HEK293 (cell line): ENCODE data around the gene EFCAB11.

Experiments
- CTCF ChIP-seq: fragments of 450-650 bp; formaldehyde crosslinking; IDR thresholded peaks from 2 replicates; pipeline ENCODE4 v1.5.1; 2016; ENCODE audit warnings: missing biosample characterization, missing genetic modification characterization
- EGR2 ChIP-seq: fragments of 450-650 bp; formaldehyde crosslinking; IDR thresholded peaks from 2 replicates; pipeline ENCODE4 v1.5.1; 2016; ENCODE audit warnings: low read depth, missing biosample characterization, missing genetic modification characterization
- INSM2 ChIP-seq: fragments of 450-650 bp; formaldehyde crosslinking; IDR thresholded peaks from 2 replicates; pipeline ENCODE4 v1.5.1; 2016; ENCODE audit warnings: missing biosample characterization, missing genetic modification characterization
- KLF16 ChIP-seq: fragments of 450-650 bp; formaldehyde crosslinking; IDR thresholded peaks from 2 replicates; pipeline ENCODE4 v1.5.1; 2017; ENCODE audit warnings: missing biosample characterization, missing genetic modification characterization
- OSR2 ChIP-seq: fragments of 450-650 bp; formaldehyde crosslinking; IDR thresholded peaks from 2 replicates; pipeline ENCODE4 v1.5.1; 2016; ENCODE audit warnings: missing biosample characterization, missing genetic modification characterization
- SP3 ChIP-seq: fragments of 450-650 bp; formaldehyde crosslinking; IDR thresholded peaks from 2 replicates; pipeline ENCODE4 v1.5.1; 2016; ENCODE audit warnings: missing biosample characterization, missing genetic modification characterization
- ZBTB11 ChIP-seq: fragments of 450-650 bp; formaldehyde crosslinking; conservative IDR thresholded peaks from 2 replicates; pipeline ENCODE4 v1.5.1; 2016; ENCODE audit warnings: low read depth, missing biosample characterization, missing genetic modification characterization
- ZBTB21 ChIP-seq: fragments of 450-650 bp; formaldehyde crosslinking; IDR thresholded peaks from 2 replicates; pipeline ENCODE4 v1.5.1; 2017; ENCODE audit warnings: missing biosample characterization, missing genetic modification characterization
- ZBTB26 ChIP-seq: fragments of 450-650 bp; formaldehyde crosslinking; optimal IDR thresholded peaks from 2 replicates; pipeline ENCODE3; 2016; ENCODE audit warnings: missing biosample characterization, mild to moderate bottlenecking, missing genetic modification characterization
- ZBTB6 ChIP-seq: fragments of 450-650 bp; formaldehyde crosslinking; IDR thresholded peaks from 2 replicates; pipeline ENCODE4 v1.5.1; 2017; ENCODE audit warnings: missing biosample characterization, missing genetic modification characterization
- ZFHX2 ChIP-seq: fragments of 450-650 bp; formaldehyde crosslinking; conservative IDR thresholded peaks from 2 replicates; pipeline ENCODE4 v1.5.1; 2016; ENCODE audit warnings: missing biosample characterization, missing genetic modification characterization
- ZNF341 ChIP-seq: fragments of 450-650 bp; formaldehyde crosslinking; IDR thresholded peaks from 2 replicates; pipeline ENCODE4; 2016; ENCODE audit warnings: low read depth, missing biosample characterization, missing genetic modification characterization
- ZNF362 ChIP-seq: fragments of 450-650 bp; formaldehyde crosslinking; IDR thresholded peaks from 2 replicates; pipeline ENCODE4 v1.5.1; 2016; ENCODE audit warnings: missing biosample characterization, missing genetic modification characterization
- ZNF449 ChIP-seq: fragments of 450-650 bp; formaldehyde crosslinking; IDR thresholded peaks from 2 replicates; pipeline ENCODE4 v1.5.1; 2017; ENCODE audit warnings: missing biosample characterization, mild to moderate bottlenecking, missing genetic modification characterization, moderate library complexity
- ZNF501 ChIP-seq: fragments of 450-650 bp; formaldehyde crosslinking; IDR thresholded peaks from 2 replicates; pipeline ENCODE4 v1.5.1; 2016; ENCODE audit warnings: missing biosample characterization, missing genetic modification characterization
- ZNF513 ChIP-seq: fragments of 450-650 bp; IDR thresholded peaks from 2 replicates; pipeline ENCODE4 v1.5.1; 2018; ENCODE audit warnings: missing biosample characterization, missing genetic modification characterization
- ZNF529 ChIP-seq: fragments of 450-650 bp; formaldehyde crosslinking; IDR thresholded peaks from 2 replicates; pipeline ENCODE4 v1.5.1; 2017; ENCODE audit warnings: missing genetic modification characterization, missing biosample characterization; ENCODE audit not compliant: insufficient replicate concordance
- ZNF561 ChIP-seq: fragments of 450-650 bp; IDR thresholded peaks from 2 replicates; pipeline ENCODE4 v1.5.1; 2018; ENCODE audit warnings: missing biosample characterization, missing genetic modification characterization, borderline replicate concordance
- ZNF600 ChIP-seq: fragments of 450-650 bp; formaldehyde crosslinking; IDR thresholded peaks from 2 replicates; pipeline ENCODE4 v1.5.1; 2016; ENCODE audit warnings: missing biosample characterization, missing genetic modification characterization
- ZNF629 ChIP-seq: fragments of 450-650 bp; formaldehyde crosslinking; IDR thresholded peaks from 2 replicates; pipeline ENCODE4 v1.5.1; 2017; ENCODE audit warnings: missing biosample characterization, missing genetic modification characterization
- ZNF843 ChIP-seq: fragments of 450-650 bp; formaldehyde crosslinking; IDR thresholded peaks from 2 replicates; pipeline ENCODE4 v1.5.1; 2016; ENCODE audit warnings: missing biosample characterization, missing genetic modification characterization
- ZSCAN23 ChIP-seq: fragments of 450-650 bp; formaldehyde crosslinking; IDR thresholded peaks from 2 replicates; pipeline ENCODE4 v1.5.1; 2016; ENCODE audit warnings: missing biosample characterization, missing genetic modification characterization
- ZSCAN30 ChIP-seq: fragments of 450-650 bp; IDR thresholded peaks from 2 replicates; pipeline ENCODE4 v1.5.1; 2018; ENCODE audit warnings: missing biosample characterization, mild to moderate bottlenecking, missing genetic modification characterization, moderate library complexity
- ZXDB ChIP-seq: fragments of 450-650 bp; formaldehyde crosslinking; IDR thresholded peaks from 2 replicates; pipeline ENCODE4 v1.5.1; 2016; ENCODE audit warnings: missing biosample characterization, missing genetic modification characterization

Gene EFCAB11

GRCh38 chr14:89955745-89956660 is 1.5 kb upstream of the EFCAB11 start, which contains the start of gene TDP1 (continued):
- peak; percentile 48 for TF ChIP-seq ZBTB11 (tag by site-specific recombination)
- TF ChIP-seq ZBTB21 (tag by site-specific recombination), result peak; percentile 28; the same call in 1 of the 2 replicates
- peak; percentile 82 for TF ChIP-seq SP3 (tag by site-specific recombination)
- no peak for TF ChIP-seq ZSCAN23
- peak; percentile 52 for TF ChIP-seq EGR2 (tag by site-specific recombination)
- no peak for TF ChIP-seq ZNF362 (tag by site-specific recombination)
- peak; percentile 63 for TF ChIP-seq CTCF (tag by site-specific recombination)
- TF ChIP-seq ZNF449 (tag by site-specific recombination), result peak; percentile 89
- TF ChIP-seq ZFHX2 (tag by site-specific recombination), result peak; percentile 78
- TF ChIP-seq ZNF561, result no peak; the same call in 1 of the 2 replicates
- peak; percentile 89 for TF ChIP-seq ZBTB26 (tag by site-specific recombination)
- no peak for TF ChIP-seq OSR2 (tag by site-specific recombination)
- peak; percentile 55; the same call in 1 of the 2 replicates for TF ChIP-seq ZNF501 (tag by site-specific recombination)
- no peak for TF ChIP-seq ZNF341 (tag by site-specific recombination)
- TF ChIP-seq ZNF513 (tag by site-specific recombination), result no peak
- 0 out of 2 replicates have a peak, but pooled peaks have one; percentile 10 for TF ChIP-seq INSM2 (tag by site-specific recombination)
- peak; percentile 53; the same call in 1 of the 2 replicates for TF ChIP-seq ZXDB (tag by site-specific recombination)
- TF ChIP-seq ZNF600 (tag by site-specific recombination), result peak; percentile 45; the same call in 1 of the 2 replicates
- TF ChIP-seq ZNF843, result no peak
- no peak for TF ChIP-seq ZNF529 (tag by site-specific recombination)
- peak; percentile 85 for TF ChIP-seq ZSCAN30 (tag by site-specific recombination)
- peak; percentile 38 for TF ChIP-seq ZNF629 (tag by site-specific recombination)
- TF ChIP-seq KLF16 (tag by site-specific recombination), result peak; percentile 48; the same call in 1 of the 2 replicates
- peak; percentile 32; the same call in 1 of the 2 replicates for TF ChIP-seq ZBTB6
